ENCODE results near the gene TP53. TPM values are rescaled to one million over a fixed set of nuclear protein-coding genes. Genes with fewer than 3 reads are reported as not detected.
"Not testable (repeated sequence)": the region's sequence is repeated elsewhere in the genome, so short reads cannot be mapped to it uniquely, and the experiment has no call there.

TP53 gene
- total RNA-seq, 4 donors from 2014 or later: 16.4 to 66.4 (median 35.6) TPM

DNA sequence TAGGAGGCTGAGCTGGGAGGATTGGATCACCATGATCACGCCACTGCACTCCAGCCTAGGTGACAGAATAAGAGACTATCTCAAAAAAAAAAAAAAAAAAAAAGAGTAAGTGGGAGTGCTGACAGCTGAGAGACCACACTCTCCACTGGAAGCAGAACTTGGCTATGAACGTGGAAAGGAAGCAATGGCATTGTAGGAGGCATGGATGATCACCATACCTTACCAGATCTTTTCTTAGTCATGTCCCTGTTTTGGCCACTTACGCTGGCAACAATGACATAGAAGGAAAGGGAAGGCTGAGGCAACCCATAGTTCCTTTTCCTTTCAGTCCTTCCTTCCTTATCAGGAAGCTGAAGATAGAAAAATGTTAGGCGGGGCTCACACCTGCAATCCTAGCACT is 40.3 kb downstream of the TP53 start:
- Histone ChIP-seq H3K4me1 (peaks cover 17 to 20% of the 10 kb centered on the region in 2 donors), H3K27ac (no peak overlapping the region), H3K9me3 (no peaks in the 10 kb centered on the region), H3K27me3 (no peaks in the 10 kb centered on the region), H3K4me3 (replicated peaks in 1 of 3) (no peak overlapping the region), H3K36me3 (no peaks in the 10 kb centered on the region)
- WGBS, 2 donors: 83 to 86% methylated on average over 4 of the region's 4 CpGs
- DNase-seq: no peak
- TF ChIP-seq, protein P1, sequence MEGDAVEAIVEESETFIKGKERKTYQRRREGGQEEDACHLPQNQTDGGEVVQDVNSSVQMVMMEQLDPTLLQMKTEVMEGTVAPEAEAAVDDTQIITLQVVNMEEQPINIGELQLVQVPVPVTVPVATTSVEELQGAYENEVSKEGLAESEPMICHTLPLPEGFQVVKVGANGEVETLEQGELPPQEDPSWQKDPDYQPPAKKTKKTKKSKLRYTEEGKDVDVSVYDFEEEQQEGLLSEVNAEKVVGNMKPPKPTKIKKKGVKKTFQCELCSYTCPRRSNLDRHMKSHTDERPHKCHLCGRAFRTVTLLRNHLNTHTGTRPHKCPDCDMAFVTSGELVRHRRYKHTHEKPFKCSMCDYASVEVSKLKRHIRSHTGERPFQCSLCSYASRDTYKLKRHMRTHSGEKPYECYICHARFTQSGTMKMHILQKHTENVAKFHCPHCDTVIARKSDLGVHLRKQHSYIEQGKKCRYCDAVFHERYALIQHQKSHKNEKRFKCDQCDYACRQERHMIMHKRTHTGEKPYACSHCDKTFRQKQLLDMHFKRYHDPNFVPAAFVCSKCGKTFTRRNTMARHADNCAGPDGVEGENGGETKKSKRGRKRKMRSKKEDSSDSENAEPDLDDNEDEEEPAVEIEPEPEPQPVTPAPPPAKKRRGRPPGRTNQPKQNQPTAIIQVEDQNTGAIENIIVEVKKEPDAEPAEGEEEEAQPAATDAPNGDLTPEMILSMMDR (IDR thresholded peaks at IDR 0.05): no peak
- TF ChIP-seq POLR2A (IDR thresholded peaks at IDR 0.05): no peak
- intact Hi-C loops (cut with DNase I): no loop called here

DNA sequence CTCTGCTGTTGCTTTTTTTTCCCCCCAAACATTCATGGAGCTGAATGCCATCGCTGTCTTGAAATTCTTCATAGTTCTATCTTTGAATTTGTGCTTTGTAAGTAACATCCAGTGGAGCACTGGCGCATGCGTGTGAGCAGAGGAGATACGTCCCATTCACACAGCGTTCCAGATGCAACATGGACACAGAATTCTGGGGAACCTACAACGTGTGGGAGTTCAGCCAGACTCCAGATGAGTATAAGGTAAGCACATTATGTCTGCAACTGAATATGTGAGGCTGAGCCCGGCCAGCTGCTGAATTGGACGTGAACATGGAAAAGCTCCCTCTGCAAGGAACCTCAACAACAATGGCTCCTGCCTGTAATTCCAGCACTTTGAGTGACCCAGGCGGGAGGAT is 40.8 kb downstream of the TP53 start:
- intact Hi-C loops (cut with DNase I): no loop called here
- H3K27ac ChIP-seq: no peak overlapping the region
- H3K4me3 ChIP-seq (replicated peaks in 1 of 3): no peak overlapping the region
- DNase-seq: no peak
- H3K9me3 ChIP-seq: no peaks in the 10 kb centered on the region
- TF ChIP-seq, protein P1 (IDR thresholded peaks at IDR 0.05): no peak
- TF ChIP-seq POLR2A (IDR thresholded peaks at IDR 0.05): no peak
- no peaks in the 10 kb centered on the region for H3K36me3 ChIP-seq
- no peaks in the 10 kb centered on the region for H3K27me3 ChIP-seq
- WGBS, 2 donors: 77 to 83% methylated on average over 8 to 9 of the region's 9 CpGs
- H3K4me1 ChIP-seq: peaks cover 11 to 15% of the 10 kb centered on the region in 2 donors

GRCh38 chr17:7644775-7645174 is 42.5 kb downstream of the TP53 start:
- 91 to 93% methylated on average over 4 of the region's 4 CpGs for whole genome bisulfite sequencing, 2 donors
- Histone ChIP-seq H3K27me3 (no peaks in the 10 kb centered on the region), H3K27ac (no peak overlapping the region), H3K4me3 (replicated peaks in 1 of 3) (no peak overlapping the region), H3K4me1 (no peaks in the 10 kb centered on the region), H3K36me3 (no peaks in the 10 kb centered on the region), H3K9me3 (no peaks in the 10 kb centered on the region)
- TF ChIP-seq, protein P1 (IDR thresholded peaks at IDR 0.05): no peak
- TF ChIP-seq POLR2A (IDR thresholded peaks at IDR 0.05): no peak
- intact Hi-C loops (cut with DNase I): no loop called here
- DNase-seq: no peak

DNA sequence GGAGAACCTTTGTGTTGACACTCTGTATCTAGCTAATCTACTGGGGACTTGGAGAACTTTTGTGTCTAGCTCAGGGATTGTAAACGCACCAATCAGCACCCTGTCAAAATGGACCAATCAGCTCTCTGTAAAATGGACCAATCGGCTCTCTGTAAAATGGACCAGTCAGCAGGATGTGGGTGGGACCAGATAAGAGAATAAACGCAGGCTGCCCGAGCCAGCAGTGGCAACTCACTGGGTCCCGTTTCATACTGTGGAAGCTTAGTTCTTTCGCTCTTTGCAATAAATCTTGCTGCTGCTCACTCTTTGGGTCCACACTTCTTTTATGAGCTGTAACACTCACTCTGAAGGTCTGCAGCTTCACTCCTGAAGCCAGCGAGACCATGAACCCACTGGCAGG is 45.7 kb downstream of the TP53 start:
- H3K4me3 ChIP-seq (replicated peaks in 1 of 3); H3K27ac ChIP-seq; H3K4me1 ChIP-seq; DNase-seq; H3K9me3 ChIP-seq; H3K36me3 ChIP-seq; H3K27me3 ChIP-seq; intact Hi-C loops (cut with DNase I): not testable (repeated sequence)
- WGBS, 2 donors: 66 to 70% methylated on average over 7 of the region's 7 CpGs

DNA sequence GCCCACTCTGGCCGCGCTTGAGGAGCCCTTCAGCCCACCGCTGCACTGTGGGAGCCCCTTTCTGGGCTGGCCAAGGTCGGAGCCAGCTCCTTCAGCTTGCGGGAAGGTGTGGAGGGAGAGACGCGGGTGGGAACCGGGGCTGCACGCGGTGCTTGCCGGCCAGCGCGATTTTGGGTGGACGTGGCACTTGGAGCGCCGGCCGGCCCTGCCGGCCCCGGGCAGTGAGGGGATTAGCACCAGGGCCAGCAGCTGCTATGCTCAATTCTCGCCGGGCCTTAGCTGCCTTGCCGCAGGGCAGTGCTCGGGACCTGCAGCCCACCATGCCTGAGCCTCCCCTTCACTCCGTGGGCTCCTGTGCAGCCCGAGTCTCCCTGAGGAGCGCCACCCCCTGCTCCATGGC is 46.5 kb downstream of the TP53 start:
- 94 to 100% methylated on average over 3 to 23 of the region's 26 CpGs for WGBS, 2 donors
- H3K27ac ChIP-seq: no peak overlapping the region
- intact Hi-C loops (cut with DNase I): no loop called here

More for the DNA sequence above, 46.5 kb downstream of the TP53 start:
- H3K27me3 ChIP-seq: no peaks in the 10 kb centered on the region
- TF ChIP-seq POLR2A (IDR thresholded peaks at IDR 0.05): no peak
- TF ChIP-seq, protein P1 (IDR thresholded peaks at IDR 0.05): no peak
- H3K4me3 ChIP-seq (replicated peaks in 1 of 3): no peak overlapping the region
- no peaks in the 10 kb centered on the region for H3K9me3 ChIP-seq
- DNase-seq: no peak
- no peaks in the 10 kb centered on the region for H3K4me1 ChIP-seq
- H3K36me3 ChIP-seq: no peaks in the 10 kb centered on the region

All from thyroid gland (tissue), 4 donors.